ENCODE data around the gene SIN3A.
"Not testable (repeated sequence)": the region's sequence is repeated elsewhere in the genome, so short reads cannot be mapped to it uniquely, and the experiment has no call there.

Gene SIN3A

DNA sequence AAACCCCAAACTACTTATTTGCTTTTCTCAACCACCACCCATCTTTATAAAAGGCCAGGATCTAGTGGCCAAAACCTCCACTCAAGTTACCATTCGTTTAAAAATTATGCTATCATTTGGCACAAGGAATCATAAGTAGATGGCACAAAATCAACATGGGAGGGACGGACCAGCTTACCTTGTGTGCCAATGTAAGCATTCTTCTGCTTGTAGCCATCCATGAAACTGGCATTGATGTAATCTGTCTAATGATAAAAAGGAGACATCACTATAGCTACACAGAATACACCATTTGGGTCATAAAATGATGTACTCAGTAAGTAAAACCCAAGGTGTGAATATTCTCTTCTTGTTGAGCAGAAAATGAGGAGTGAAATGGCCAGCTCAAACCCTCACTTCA is 28.2 kb upstream of the SIN3A start:
- ATAC-seq (ENCODE audit: low read depth), result no peak

DNA sequence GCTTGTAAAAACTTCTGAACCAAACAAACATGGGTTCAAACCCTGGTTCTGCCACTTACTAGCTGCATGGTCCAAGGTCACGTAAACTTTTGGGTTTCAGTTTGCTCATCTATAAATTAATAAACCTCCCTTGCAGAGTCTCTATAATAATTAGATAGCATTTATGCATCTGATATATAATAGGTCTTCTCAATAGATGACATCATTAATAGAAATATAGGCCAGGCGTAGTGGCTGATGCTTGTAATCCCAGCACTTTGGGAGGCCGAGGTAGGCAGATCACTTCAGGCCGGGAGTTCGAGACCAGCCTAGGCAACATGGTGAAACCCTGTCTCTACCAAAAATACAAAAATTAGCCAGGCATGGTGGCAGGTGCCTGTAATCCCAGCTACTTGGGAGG is 25.6 kb upstream of the SIN3A start:
- not testable (repeated sequence) for DNase-seq (ENCODE audit: low spot score); H3K27me3 ChIP-seq (ENCODE audit: insufficient read depth, poor library complexity, severe bottlenecking); H3K4me3 ChIP-seq (ENCODE audit: severe bottlenecking); H3K27ac ChIP-seq (ENCODE audit: poor library complexity, severe bottlenecking); ATAC-seq (ENCODE audit: low read depth); H3K4me1 ChIP-seq (ENCODE audit: insufficient read depth, poor library complexity, severe bottlenecking); H3K9me3 ChIP-seq (ENCODE audit: severe bottlenecking)
- peaks cover 60% of the 10 kb centered on the region for H3K36me3 ChIP-seq (ENCODE audit: low read depth)

More for the DNA sequence above, 28.2 kb upstream of the SIN3A start:
- no peak for DNase-seq (ENCODE audit: low spot score)
- H3K27ac ChIP-seq (ENCODE audit: poor library complexity, severe bottlenecking), result no peak overlapping the region
- H3K4me1 ChIP-seq (ENCODE audit: insufficient read depth, poor library complexity, severe bottlenecking), result no peaks in the 10 kb centered on the region
- TF ChIP-seq, protein P1, sequence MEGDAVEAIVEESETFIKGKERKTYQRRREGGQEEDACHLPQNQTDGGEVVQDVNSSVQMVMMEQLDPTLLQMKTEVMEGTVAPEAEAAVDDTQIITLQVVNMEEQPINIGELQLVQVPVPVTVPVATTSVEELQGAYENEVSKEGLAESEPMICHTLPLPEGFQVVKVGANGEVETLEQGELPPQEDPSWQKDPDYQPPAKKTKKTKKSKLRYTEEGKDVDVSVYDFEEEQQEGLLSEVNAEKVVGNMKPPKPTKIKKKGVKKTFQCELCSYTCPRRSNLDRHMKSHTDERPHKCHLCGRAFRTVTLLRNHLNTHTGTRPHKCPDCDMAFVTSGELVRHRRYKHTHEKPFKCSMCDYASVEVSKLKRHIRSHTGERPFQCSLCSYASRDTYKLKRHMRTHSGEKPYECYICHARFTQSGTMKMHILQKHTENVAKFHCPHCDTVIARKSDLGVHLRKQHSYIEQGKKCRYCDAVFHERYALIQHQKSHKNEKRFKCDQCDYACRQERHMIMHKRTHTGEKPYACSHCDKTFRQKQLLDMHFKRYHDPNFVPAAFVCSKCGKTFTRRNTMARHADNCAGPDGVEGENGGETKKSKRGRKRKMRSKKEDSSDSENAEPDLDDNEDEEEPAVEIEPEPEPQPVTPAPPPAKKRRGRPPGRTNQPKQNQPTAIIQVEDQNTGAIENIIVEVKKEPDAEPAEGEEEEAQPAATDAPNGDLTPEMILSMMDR (IDR thresholded peaks at IDR 0.05; ENCODE audit: poor library complexity, severe bottlenecking), result no peak
- H3K9me3 ChIP-seq (ENCODE audit: severe bottlenecking), result no peaks in the 10 kb centered on the region
- H3K27me3 ChIP-seq (ENCODE audit: insufficient read depth, poor library complexity, severe bottlenecking), result no peaks in the 10 kb centered on the region
- H3K4me3 ChIP-seq (ENCODE audit: severe bottlenecking), result no peak overlapping the region
- peaks cover 65% of the 10 kb centered on the region for H3K36me3 ChIP-seq (ENCODE audit: low read depth)

DNA sequence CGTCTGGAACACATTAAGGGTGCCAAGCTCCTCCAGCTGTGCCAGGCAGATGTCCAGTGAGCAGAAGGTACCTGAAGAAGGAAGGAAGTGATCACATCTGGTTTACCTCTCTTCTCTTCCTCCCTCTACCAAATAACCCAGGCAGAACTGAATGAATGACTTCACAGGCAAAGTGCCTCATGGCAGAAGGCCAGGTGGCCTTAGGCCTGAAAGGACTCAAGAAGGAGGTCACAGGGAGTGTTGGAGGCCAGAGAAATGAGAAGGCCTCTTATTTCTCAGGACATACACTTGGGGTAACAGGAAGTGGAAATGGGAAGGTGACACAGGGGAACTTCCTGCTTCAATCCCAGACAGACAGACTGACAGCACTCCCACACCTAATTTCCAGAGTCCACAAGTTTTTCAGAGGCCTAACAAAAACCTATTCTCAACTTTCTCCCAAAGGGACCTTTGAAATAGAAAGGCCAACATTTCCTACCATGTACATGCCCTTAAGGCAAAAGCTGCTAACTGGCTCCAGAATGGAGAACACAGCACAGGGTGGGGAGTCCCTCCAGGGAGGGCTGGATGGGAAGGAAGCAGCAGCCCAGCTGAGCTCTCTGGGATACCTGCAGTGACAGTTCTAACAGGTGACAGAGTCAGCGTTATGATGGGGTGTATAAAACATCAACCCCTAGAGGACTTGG is 17.6 kb upstream of the SIN3A start:
- no peak overlapping the region for H3K4me3 ChIP-seq (ENCODE audit: severe bottlenecking)
- H3K27ac ChIP-seq (ENCODE audit: poor library complexity, severe bottlenecking), result no peak overlapping the region
- H3K27me3 ChIP-seq (ENCODE audit: insufficient read depth, poor library complexity, severe bottlenecking), result no peaks in the 10 kb centered on the region
- H3K9me3 ChIP-seq (ENCODE audit: severe bottlenecking), result no peaks in the 10 kb centered on the region
- DNase-seq (ENCODE audit: low spot score) (no peak), ATAC-seq (ENCODE audit: low read depth) (no peak)
- H3K4me1 ChIP-seq (ENCODE audit: insufficient read depth, poor library complexity, severe bottlenecking), result no peaks in the 10 kb centered on the region
- H3K36me3 ChIP-seq (ENCODE audit: low read depth), result peaks cover 71% of the 10 kb centered on the region
- TF ChIP-seq, protein P1 (IDR thresholded peaks at IDR 0.05; ENCODE audit: poor library complexity, severe bottlenecking), result no peak

DNA sequence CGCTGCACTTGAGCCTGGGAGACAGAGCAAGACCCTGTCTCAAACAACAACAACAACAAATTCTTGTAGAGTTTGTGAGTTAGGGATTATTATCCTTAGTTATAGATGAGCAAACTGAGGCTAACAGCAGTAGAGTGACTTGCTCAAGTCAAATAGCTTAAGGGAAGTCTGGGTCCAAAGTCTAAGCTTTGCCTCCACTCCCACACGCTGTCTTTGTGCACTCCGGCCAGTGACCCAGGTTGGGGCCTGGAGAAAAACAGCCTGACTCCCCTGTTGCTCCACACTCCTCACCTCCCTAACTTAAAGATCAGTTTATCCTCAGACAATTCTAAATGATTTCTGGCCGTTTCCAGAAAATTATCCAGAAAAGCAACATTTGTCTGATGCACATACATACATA is 9.2 kb upstream of the SIN3A start:
- no peak overlapping the region for H3K4me3 ChIP-seq (ENCODE audit: severe bottlenecking)
- no peak for ATAC-seq (ENCODE audit: low read depth)
- no peak overlapping the region for H3K27ac ChIP-seq (ENCODE audit: poor library complexity, severe bottlenecking)
- TF ChIP-seq, protein P1 (IDR thresholded peaks at IDR 0.05; ENCODE audit: poor library complexity, severe bottlenecking), result no peak
- no peak for DNase-seq (ENCODE audit: low spot score)
- no peaks in the 10 kb centered on the region for H3K9me3 ChIP-seq (ENCODE audit: severe bottlenecking)
- H3K4me1 ChIP-seq (ENCODE audit: insufficient read depth, poor library complexity, severe bottlenecking), result no peaks in the 10 kb centered on the region
- peaks cover under 1% of the 10 kb centered on the region; the same call in 1 of the 2 replicates for H3K36me3 ChIP-seq (ENCODE audit: low read depth)
- H3K27me3 ChIP-seq (ENCODE audit: insufficient read depth, poor library complexity, severe bottlenecking), result no peaks in the 10 kb centered on the region

DNA sequence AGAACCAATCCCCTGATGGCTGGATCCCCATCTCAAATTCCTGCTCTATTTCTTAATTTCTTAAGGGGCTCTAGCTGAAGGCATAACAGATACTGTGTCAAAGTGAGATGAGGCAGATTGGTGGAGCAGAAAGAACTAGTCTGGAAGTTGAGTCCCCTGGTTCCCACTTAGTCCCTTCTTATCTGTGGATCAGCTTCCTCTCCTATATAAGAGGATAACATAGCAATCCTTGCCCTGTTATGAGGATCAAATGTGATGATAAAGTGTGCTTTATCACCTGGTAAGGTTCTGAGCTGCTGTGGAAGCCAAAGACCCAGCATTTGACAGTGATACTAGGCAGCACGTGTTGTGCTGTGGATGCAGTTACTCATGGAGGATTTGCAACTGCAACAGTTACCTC is 8.1 kb upstream of the SIN3A start:
- TF ChIP-seq, protein P1 (IDR thresholded peaks at IDR 0.05; ENCODE audit: poor library complexity, severe bottlenecking), result no peak
- no peaks in the 10 kb centered on the region for H3K36me3 ChIP-seq (ENCODE audit: low read depth)
- no peaks in the 10 kb centered on the region for H3K27me3 ChIP-seq (ENCODE audit: insufficient read depth, poor library complexity, severe bottlenecking)
- ATAC-seq (ENCODE audit: low read depth) (no peak), DNase-seq (ENCODE audit: low spot score) (no peak)
- H3K4me1 ChIP-seq (ENCODE audit: insufficient read depth, poor library complexity, severe bottlenecking), result no peaks in the 10 kb centered on the region
- no peaks in the 10 kb centered on the region for H3K9me3 ChIP-seq (ENCODE audit: severe bottlenecking)
- H3K27ac ChIP-seq (ENCODE audit: poor library complexity, severe bottlenecking), result no peak overlapping the region
- H3K4me3 ChIP-seq (ENCODE audit: severe bottlenecking), result no peak overlapping the region
